ENCODE results near the gene DNAH3.
"Not testable (repeated sequence)": the region's sequence is repeated elsewhere in the genome, so short reads cannot be mapped to it uniquely, and the experiment has no call there.

The DNAH3 gene

GRCh38 chr16:21075252-21075651, 75.4 kb downstream of the DNAH3 start:
- no peak for DNase-seq (ENCODE audit: low read depth, low spot score)

GRCh38 chr16:21072976-21073375, 77.7 kb downstream of the DNAH3 start:
- DNase-seq (ENCODE audit: low read depth, low spot score) = no peak

GRCh38 chr16:21071741-21072140, 78.9 kb downstream of the DNAH3 start:
- no peak for DNase-seq (ENCODE audit: low read depth, low spot score)

GRCh38 chr16:21070564-21070963, 80.1 kb downstream of the DNAH3 start:
- DNase-seq (ENCODE audit: low read depth, low spot score) = no peak

GRCh38 chr16:21069986-21070385, 80.7 kb downstream of the DNAH3 start:
- no peak for DNase-seq (ENCODE audit: low read depth, low spot score)

- no peak for DNase-seq (ENCODE audit: low read depth, low spot score)
Observed at GRCh38 chr16:21064203-21064602, 86.4 kb downstream of the DNAH3 start.

- not testable (repeated sequence) for DNase-seq (ENCODE audit: low read depth, low spot score)
Observed at GRCh38 chr16:21063314-21063713, 87.3 kb downstream of the DNAH3 start.

- DNase-seq (ENCODE audit: low read depth, low spot score) = no peak
Observed at GRCh38 chr16:21060027-21060510, 90.6 kb downstream of the DNAH3 start.

GRCh38 chr16:21057875-21058274, 92.8 kb downstream of the DNAH3 start:
- no peak for DNase-seq (ENCODE audit: low read depth, low spot score)

- DNase-seq (ENCODE audit: low read depth, low spot score) = no peak
Observed at GRCh38 chr16:21056396-21056795, 94.2 kb downstream of the DNAH3 start.

- DNase-seq (ENCODE audit: low read depth, low spot score) = not testable (repeated sequence)
Observed at GRCh38 chr16:21055738-21056137, 94.9 kb downstream of the DNAH3 start.

GRCh38 chr16:21053590-21053989, 97.1 kb downstream of the DNAH3 start:
- DNase-seq (ENCODE audit: low read depth, low spot score) = no peak

GRCh38 chr16:21048091-21048912, 102.3 kb downstream of the DNAH3 start:
- not testable (repeated sequence) for DNase-seq (ENCODE audit: low read depth, low spot score)

- DNase-seq (ENCODE audit: low read depth, low spot score) = no peak
Observed at GRCh38 chr16:21038197-21038596, 112.4 kb downstream of the DNAH3 start.

- DNase-seq (ENCODE audit: low read depth, low spot score) = no peak
Observed at GRCh38 chr16:21037736-21038135, 112.9 kb downstream of the DNAH3 start.

GRCh38 chr16:21037168-21037567, 113.5 kb downstream of the DNAH3 start:
- DNase-seq (ENCODE audit: low read depth, low spot score) = no peak

GRCh38 chr16:21036471-21036870, 114.2 kb downstream of the DNAH3 start:
- no peak for DNase-seq (ENCODE audit: low read depth, low spot score)

GRCh38 chr16:21033704-21034103, 116.9 kb downstream of the DNAH3 start:
- DNase-seq (ENCODE audit: low read depth, low spot score) = no peak

GRCh38 chr16:21033264-21033663, 117.4 kb downstream of the DNAH3 start:
- DNase-seq (ENCODE audit: low read depth, low spot score) = no peak

- no peak for DNase-seq (ENCODE audit: low read depth, low spot score)
Observed at GRCh38 chr16:21028728-21029127, 121.9 kb downstream of the DNAH3 start.

- DNase-seq (ENCODE audit: low read depth, low spot score) = no peak
Observed at GRCh38 chr16:21026846-21027245, 123.8 kb downstream of the DNAH3 start.

GRCh38 chr16:21023509-21024202, 127.0 kb downstream of the DNAH3 start:
- no peak for DNase-seq (ENCODE audit: low read depth, low spot score)

- DNase-seq (ENCODE audit: low read depth, low spot score) = no peak
Observed at GRCh38 chr16:21021316-21021715, 129.3 kb downstream of the DNAH3 start.
